Loucy (cell line): ENCODE data around the gene LINS1.

ENCODE experiments used
- CTCF ChIP-seq: fragments of 200-600 bp; sonication (generic); conservative IDR thresholded peaks from 2 replicates; pipeline ENCODE4 v1.5.1; 2014; ENCODE audit warnings: mild to moderate bottlenecking, antibody characterized with exemption, low read length
- EZH2phosphoT487 ChIP-seq: fragments of 200-600 bp; IDR thresholded peaks from 2 replicates; pipeline ENCODE4 v1.6.1; 2018; ENCODE audit warnings: antibody characterized with exemption, mild to moderate bottlenecking, moderate library complexity, borderline replicate concordance

- TF ChIP-seq CTCF (no peak), EZH2phosphoT487 (no peak)
Observed at GRCh38 chr15:100633763-100634075, 31.7 kb upstream of the LINS1 start.
